GM23338 (cell line): ENCODE data around the gene PTTG1IP. TPM values are rescaled to one million over a fixed set of nuclear protein-coding genes. Genes with fewer than 3 reads are reported as not detected.

Experiments used
- ATAC-seq: fragments of 200-7000 bp; cut with Tn5 transposase; 3 replicates; pipeline ENCODE4 v1.9.1; 2020
- DNase-seq: peaks from one replicate; pipeline ENCODE4 v3.0.0-alpha.2; 2015; ENCODE audit warnings: low spot score
- H2AFZ ChIP-seq: fragments of 200-600 bp; sonication (generic); 2 replicates; pipeline ENCODE4 v1.8.0; 2016; ENCODE audit warnings: antibody characterized with exemption, mild to moderate bottlenecking, moderate library complexity
- H3F3A ChIP-seq: fragments of 200-600 bp; sonication (generic); replicated peaks from 2 replicates; pipeline ENCODE4 v1.8.0; 2017; ENCODE audit warnings: antibody characterized with exemption, mixed run types, low read depth
- H3K27ac ChIP-seq: fragments of 200-600 bp; sonication (generic); 2 replicates; pipeline ENCODE4 v1.6.1; 2016; ENCODE audit warnings: low read depth
- H3K27me3 ChIP-seq: fragments of 200-600 bp; sonication (generic); 2 replicates; pipeline ENCODE4 v1.8.0; 2016; ENCODE audit warnings: mild to moderate bottlenecking, mixed run types, moderate library complexity; ENCODE audit not compliant: insufficient read depth
- H3K36me3 ChIP-seq: fragments of 200-600 bp; sonication (generic); 2 replicates; pipeline ENCODE4 v1.8.0; 2016; ENCODE audit warnings: mild to moderate bottlenecking; ENCODE audit not compliant: insufficient read depth
- H3K4me1 ChIP-seq: fragments of 200-600 bp; sonication (generic); 2 replicates; pipeline ENCODE4 v1.8.0; 2016; ENCODE audit warnings: mild to moderate bottlenecking, moderate library complexity; ENCODE audit not compliant: insufficient read depth
- H3K4me2 ChIP-seq: fragments of 200-600 bp; sonication (generic); 2 replicates; pipeline ENCODE4 v1.7.1; 2017; ENCODE audit warnings: mixed run types
- H3K4me3 ChIP-seq: fragments of 200-600 bp; sonication (generic); 2 replicates; pipeline ENCODE4 v1.6.1; 2016; ENCODE audit warnings: mixed run types
- H3K79me2 ChIP-seq: fragments of 200-600 bp; sonication (generic); replicated peaks from 2 replicates; pipeline ENCODE4 v1.8.0; 2017; ENCODE audit warnings: mild to moderate bottlenecking; ENCODE audit not compliant: insufficient read depth
- H3K9me2 ChIP-seq: fragments of 200-600 bp; sonication (generic); 2 replicates; pipeline ENCODE4 v1.8.0; 2017; ENCODE audit not compliant: insufficient read depth
- H4K20me1 ChIP-seq: fragments of 200-600 bp; sonication (generic); replicated peaks from 2 replicates; pipeline ENCODE4 v1.8.0; 2017; ENCODE audit warnings: mild to moderate bottlenecking; ENCODE audit not compliant: insufficient read depth
- H3K27ac Mint-ChIP-seq: 2 replicates; pipeline ENCODE4 v1.8.0; 2020; ENCODE audit warnings: inconsistent platforms, mild to moderate bottlenecking, moderate library complexity, mixed read lengths
- H3K27me3 Mint-ChIP-seq: 3 replicates; pipeline ENCODE4 v1.8.0; 2022; ENCODE audit warnings: low read depth, mild to moderate bottlenecking, moderate library complexity, mixed read lengths, inconsistent platforms; ENCODE audit not compliant: insufficient read depth, poor library complexity
- H3K36me3 Mint-ChIP-seq: 3 replicates; pipeline ENCODE4 v1.8.0; 2021; ENCODE audit warnings: low read depth, mild to moderate bottlenecking, inconsistent platforms, moderate library complexity, mixed read lengths
- H3K4me1 Mint-ChIP-seq: 3 replicates; pipeline ENCODE4 v1.8.0; 2020; ENCODE audit warnings: mild to moderate bottlenecking, inconsistent platforms, mixed read lengths
- H3K4me3 Mint-ChIP-seq: 3 replicates; pipeline ENCODE4 v1.8.0; 2021; ENCODE audit warnings: moderate library complexity, mild to moderate bottlenecking, inconsistent platforms, mixed read lengths
- H3K9me3 Mint-ChIP-seq: 3 replicates; pipeline ENCODE4 v1.8.0; 2020; ENCODE audit warnings: moderate library complexity, mild to moderate bottlenecking, inconsistent platforms, mixed read lengths
- CREB1 ChIP-seq: fragments of 250-450 bp; sonication (Bioruptor Pico); IDR thresholded peaks from 2 replicates; pipeline ENCODE4 v1.5.0; 2020; ENCODE audit warnings: low read depth, mild to moderate bottlenecking, moderate library complexity
- CTCF ChIP-seq, 2 experiments: fragments of 200-600 bp in 1 of 2; sonication (generic) in 1 of 2; conservative IDR thresholded peaks; 2 replicates each; pipeline versions ENCODE4 v1.5.1 to v1.6.1; 2016 to 2017; ENCODE audit warnings: antibody characterized with exemption in 2 of 2, low read depth in 2 of 2, mild to moderate bottlenecking in 2 of 2, moderate library complexity in 1 of 2
- EZH2 ChIP-seq: fragments of 200-600 bp; sonication (generic); IDR thresholded peaks from one replicate; pipeline ENCODE4 v1.8.0; 2017; ENCODE audit warnings: antibody characterized with exemption, mild to moderate bottlenecking, low read depth; ENCODE audit not compliant: unreplicated experiment
- JUNB ChIP-seq: IDR thresholded peaks from one replicate; pipeline ENCODE4 v1.6.1; 2016; ENCODE audit warnings: antibody characterized with exemption; ENCODE audit not compliant: unreplicated experiment
- NANOG ChIP-seq: IDR thresholded peaks from 2 replicates; pipeline ENCODE4 v1.6.1; 2016; ENCODE audit warnings: antibody characterized with exemption, borderline replicate concordance
- POLR2AphosphoS5 ChIP-seq: IDR thresholded peaks from 2 replicates; pipeline ENCODE4 v1.6.1; 2016; ENCODE audit warnings: antibody characterized with exemption, low read depth
- STAT1 ChIP-seq: IDR thresholded peaks from one replicate; pipeline ENCODE4 v1.6.1; 2016; ENCODE audit warnings: antibody characterized with exemption; ENCODE audit not compliant: unreplicated experiment
- ZNF114 ChIP-seq: fragments of 250-450 bp; sonication (Bioruptor Pico); IDR thresholded peaks from 2 replicates; pipeline ENCODE4 v1.5.0; 2020; ENCODE audit warnings: mild to moderate bottlenecking, moderate library complexity
- ZNF462 ChIP-seq: fragments of 250-450 bp; sonication (Bioruptor Pico); IDR thresholded peaks from 2 replicates; pipeline ENCODE4 v1.5.0; 2020; ENCODE audit warnings: mild to moderate bottlenecking, moderate library complexity
- polyA plus RNA-seq: library from polyadenylated mRNA; unstranded; fragments of >200 nt; fragmentation: Nextera tagmentation; extraction: Ambion mirVana; gene quantifications from 2 replicates; pipeline ENCODE4 v1.2.1, GENCODE V29; 2016
- total RNA-seq: library from RNA; depleted of rRNA; stranded (reverse); fragments of >200 nt; shearing (Covaris generic); gene quantifications from 2 replicates; pipeline ENCODE4 v1.2.3, GENCODE V29; 2014
- TF ChIP-seq, protein P1 (sequence below): IDR thresholded peaks from one replicate; pipeline ENCODE4 v1.6.1; 2018; ENCODE audit warnings: antibody characterized with exemption; ENCODE audit not compliant: unreplicated experiment
- TF ChIP-seq, protein P2 (sequence below): IDR thresholded peaks from 2 replicates; pipeline ENCODE4 v1.6.1; 2016; ENCODE audit warnings: antibody characterized with exemption

The PTTG1IP gene
- total and polyA plus RNA-seq, 2 experiments from 2014 or later: 99.9 to 172 TPM

- Histone ChIP-seq H4K20me1 (no peaks in the 10 kb centered on the region), H3K27me3 (peaks cover 61% of the 10 kb centered on the region), H3K4me1 (peaks cover 6% of the 10 kb centered on the region; the same call in 1 of the 2 replicates), H3F3A (no peaks in the 10 kb centered on the region), H3K9me2 (no peaks in the 10 kb centered on the region), H3K4me3 (no peak overlapping the region), H3K79me2 (no peaks in the 10 kb centered on the region), H2AFZ (no peak overlapping the region), H3K4me2 (no peak overlapping the region; the same call in 1 of the 2 replicates), H3K36me3 (no peaks in the 10 kb centered on the region), H3K27ac (no peak overlapping the region)
- H3K36me3 Mint-ChIP-seq: no peaks in the 10 kb centered on the region
- no peak for TF ChIP-seq ZNF114 (CRISPR knock-in tag)
- TF ChIP-seq, protein P1, sequence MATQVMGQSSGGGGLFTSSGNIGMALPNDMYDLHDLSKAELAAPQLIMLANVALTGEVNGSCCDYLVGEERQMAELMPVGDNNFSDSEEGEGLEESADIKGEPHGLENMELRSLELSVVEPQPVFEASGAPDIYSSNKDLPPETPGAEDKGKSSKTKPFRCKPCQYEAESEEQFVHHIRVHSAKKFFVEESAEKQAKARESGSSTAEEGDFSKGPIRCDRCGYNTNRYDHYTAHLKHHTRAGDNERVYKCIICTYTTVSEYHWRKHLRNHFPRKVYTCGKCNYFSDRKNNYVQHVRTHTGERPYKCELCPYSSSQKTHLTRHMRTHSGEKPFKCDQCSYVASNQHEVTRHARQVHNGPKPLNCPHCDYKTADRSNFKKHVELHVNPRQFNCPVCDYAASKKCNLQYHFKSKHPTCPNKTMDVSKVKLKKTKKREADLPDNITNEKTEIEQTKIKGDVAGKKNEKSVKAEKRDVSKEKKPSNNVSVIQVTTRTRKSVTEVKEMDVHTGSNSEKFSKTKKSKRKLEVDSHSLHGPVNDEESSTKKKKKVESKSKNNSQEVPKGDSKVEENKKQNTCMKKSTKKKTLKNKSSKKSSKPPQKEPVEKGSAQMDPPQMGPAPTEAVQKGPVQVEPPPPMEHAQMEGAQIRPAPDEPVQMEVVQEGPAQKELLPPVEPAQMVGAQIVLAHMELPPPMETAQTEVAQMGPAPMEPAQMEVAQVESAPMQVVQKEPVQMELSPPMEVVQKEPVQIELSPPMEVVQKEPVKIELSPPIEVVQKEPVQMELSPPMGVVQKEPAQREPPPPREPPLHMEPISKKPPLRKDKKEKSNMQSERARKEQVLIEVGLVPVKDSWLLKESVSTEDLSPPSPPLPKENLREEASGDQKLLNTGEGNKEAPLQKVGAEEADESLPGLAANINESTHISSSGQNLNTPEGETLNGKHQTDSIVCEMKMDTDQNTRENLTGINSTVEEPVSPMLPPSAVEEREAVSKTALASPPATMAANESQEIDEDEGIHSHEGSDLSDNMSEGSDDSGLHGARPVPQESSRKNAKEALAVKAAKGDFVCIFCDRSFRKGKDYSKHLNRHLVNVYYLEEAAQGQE: no peak
- TF ChIP-seq CREB1 (CRISPR knock-in tag): no peak
- no peak for TF ChIP-seq POLR2AphosphoS5
- TF ChIP-seq JUNB: no peak
- no peak for TF ChIP-seq STAT1
- TF ChIP-seq, protein P2, sequence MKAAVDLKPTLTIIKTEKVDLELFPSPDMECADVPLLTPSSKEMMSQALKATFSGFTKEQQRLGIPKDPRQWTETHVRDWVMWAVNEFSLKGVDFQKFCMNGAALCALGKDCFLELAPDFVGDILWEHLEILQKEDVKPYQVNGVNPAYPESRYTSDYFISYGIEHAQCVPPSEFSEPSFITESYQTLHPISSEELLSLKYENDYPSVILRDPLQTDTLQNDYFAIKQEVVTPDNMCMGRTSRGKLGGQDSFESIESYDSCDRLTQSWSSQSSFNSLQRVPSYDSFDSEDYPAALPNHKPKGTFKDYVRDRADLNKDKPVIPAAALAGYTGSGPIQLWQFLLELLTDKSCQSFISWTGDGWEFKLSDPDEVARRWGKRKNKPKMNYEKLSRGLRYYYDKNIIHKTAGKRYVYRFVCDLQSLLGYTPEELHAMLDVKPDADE: no peak
- TF ChIP-seq NANOG: no peak
- no peak for TF ChIP-seq ZNF462
- no peak for TF ChIP-seq CTCF (conservative IDR thresholded peaks at IDR 0.05; ENCODE audit: low read depth in 2 of 2)
- no peak for TF ChIP-seq EZH2
- H3K27ac Mint-ChIP-seq: no peak overlapping the region
- ATAC-seq: no peak
- no peak for DNase-seq
- H3K9me3 Mint-ChIP-seq: no peaks in the 10 kb centered on the region; the same call in 2 of the 3 replicates
- H3K4me3 Mint-ChIP-seq: no peak overlapping the region
- peaks cover 12% of the 10 kb centered on the region for H3K4me1 Mint-ChIP-seq
- H3K27me3 Mint-ChIP-seq: peaks cover 70% of the 10 kb centered on the region
Measured at GRCh38 chr21:44918107-44918470, 44.6 kb upstream of the PTTG1IP start.
